Effector CD4-positive, alpha-beta T cell (primary cell): ENCODE data around the gene SLC39A7.

Source experiments
- DNase-seq: peaks from one replicate; pipeline ENCODE4 v3.0.0-alpha.2; 2020

SLC39A7 gene

DNA sequence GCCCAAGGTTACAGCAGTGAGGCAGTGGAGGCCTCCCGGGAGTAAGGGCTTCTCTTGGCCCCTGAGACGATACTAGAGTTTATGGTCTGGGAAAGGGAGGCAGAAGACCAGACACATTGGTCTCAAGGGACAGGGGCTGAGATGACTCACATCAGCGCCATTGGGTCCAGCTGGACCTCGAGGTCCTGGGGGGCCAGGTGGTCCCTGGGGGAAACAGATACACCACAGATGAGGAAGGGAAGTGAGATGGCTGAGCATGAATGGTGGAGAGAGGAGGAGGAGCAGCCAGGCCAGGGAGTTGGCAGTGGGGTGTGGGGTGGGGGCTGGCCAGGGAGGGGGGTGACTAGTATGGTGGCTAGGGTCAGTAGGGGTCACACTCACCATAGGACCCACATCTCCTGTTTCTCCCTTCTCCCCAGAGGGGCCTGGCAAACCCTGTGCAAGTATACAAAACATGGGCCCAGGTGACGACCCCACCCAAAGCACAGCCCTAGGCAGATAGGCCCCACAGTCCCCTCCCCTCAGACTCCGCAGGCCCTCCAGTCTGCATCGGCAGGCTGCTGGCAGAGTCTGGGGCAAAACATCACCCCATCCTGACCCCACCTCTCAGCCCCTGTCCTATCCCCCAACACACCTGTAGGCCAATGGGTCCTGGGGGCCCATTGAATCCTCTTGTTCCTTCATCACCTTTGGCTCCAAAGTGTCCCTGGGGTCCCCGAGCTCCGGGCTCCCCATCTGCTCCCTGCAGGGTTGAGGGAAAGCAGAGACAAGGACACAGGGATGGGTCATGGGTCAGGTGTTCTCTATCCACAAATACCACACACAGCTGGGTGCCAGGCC is 30.3 kb upstream of the SLC39A7 start:
- no peak for DNase-seq

DNA sequence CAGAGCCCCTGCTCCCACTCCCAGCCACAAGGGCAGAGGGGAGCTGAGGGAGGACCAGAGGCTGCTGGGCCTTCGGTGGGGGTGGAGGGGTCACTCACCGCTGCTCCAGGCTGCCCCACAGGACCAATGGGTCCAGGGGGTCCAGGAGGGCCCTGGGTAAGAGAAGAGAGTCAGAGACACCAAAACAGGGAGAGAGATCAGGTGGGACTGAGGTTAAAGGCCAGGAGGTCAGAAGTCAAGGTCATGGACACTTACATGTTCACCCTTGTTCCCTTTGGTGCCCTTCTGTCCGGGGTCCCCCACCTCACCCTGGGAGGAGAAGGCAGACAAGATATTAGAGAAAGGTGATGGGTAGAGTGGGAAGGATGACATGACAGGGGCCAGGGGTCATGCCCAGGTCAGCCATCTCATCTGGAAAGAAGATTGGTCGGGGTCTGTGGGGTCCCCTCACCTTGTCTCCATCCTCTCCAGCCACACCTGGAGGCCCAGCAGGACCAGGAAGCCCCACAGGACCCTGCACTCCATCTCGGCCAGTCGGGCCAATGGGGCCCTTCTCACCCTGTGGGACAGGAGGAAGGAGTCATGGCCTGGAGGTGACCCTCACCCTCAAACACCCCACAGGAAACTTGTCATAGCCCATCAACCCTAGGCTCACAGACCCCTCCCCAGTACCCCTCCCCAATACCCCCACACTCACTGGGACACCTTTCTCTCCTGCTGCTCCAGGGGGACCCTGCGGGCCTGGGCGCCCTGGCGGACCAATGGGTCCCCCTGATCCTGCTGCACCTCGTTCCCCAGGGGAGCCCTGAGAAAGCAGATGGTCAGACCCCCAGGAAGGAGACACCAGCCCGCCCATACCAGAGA is 29.4 kb upstream of the SLC39A7 start:
- DNase-seq: no peak

DNA sequence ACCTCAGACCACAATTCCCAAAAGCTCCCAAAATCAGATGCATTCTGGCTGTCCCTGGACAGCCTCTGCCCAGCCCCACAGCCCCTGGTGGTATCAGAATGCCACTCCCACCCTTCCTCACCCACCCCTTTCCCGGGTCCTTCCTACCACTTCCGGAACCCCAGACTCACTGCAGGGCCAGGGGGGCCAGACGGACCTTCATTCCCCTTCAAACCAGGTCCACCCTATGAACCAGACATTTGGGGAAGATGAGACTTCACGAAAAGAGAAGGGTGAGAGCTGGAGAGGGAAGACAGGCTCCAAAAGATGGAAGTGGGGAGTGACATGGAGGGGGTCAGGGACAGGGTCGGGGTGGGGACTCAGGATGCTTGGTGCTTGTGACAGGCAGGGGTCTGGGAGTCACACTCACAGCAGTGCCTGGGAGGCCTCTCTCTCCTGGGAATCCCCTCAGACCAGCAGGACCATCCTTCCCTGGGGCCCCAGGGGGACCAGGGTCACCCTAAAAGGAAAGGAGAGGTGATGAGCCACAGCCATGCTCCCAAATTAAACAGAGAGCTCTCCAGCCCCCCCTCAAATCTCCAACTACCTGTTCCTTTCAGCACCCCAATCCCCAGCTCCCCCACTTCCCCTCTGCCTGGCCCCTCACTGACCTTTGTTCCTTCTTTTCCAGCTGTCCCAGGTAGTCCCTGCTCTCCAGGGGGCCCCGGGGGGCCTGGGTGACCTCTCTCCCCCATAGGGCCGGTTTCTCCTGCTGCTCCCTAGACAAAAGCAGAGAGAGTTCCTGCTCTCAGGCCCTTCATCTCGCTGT is 28.6 kb upstream of the SLC39A7 start:
- no peak for DNase-seq

DNA sequence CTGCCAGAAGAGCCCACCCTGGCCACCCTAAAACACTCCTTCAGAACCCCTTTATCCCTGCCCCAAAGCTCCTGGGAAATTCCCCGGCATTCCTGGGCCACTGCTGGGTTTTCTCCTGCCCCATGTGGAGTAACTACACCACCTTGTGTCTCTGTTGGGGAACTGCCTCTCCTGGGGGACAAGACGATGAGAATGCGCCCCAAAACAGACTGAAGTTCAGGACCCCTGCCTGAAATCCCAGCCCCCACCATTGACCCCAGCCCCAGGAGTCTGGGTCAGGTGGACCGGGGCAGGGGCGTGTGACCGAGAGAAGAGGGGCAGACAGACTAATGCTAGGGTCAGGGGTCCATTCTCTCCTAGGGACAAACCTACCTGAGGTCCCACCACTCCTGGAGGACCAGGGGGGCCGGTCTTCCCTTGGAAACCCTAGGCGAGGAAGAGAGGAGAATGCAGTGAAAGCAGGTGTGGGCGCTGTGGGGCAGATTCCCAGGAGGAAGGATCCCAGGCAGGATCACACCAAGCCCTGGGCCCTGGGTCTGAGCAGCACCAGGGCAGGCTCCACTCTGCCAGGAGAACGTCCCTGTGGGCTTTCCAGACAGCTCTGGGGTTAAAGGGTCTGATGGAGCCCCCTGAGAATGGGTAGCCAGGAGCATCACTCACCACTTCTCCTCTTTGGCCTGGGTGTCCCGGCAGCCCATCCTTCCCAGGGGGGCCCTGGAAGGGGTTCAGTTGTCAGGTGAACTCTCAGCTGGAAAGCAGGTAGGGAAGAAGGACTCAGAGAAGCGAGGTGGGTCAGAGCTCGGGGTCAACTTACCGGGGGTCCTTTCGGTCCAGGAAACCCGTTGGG is 27.8 kb upstream of the SLC39A7 start:
- no peak for DNase-seq

DNA sequence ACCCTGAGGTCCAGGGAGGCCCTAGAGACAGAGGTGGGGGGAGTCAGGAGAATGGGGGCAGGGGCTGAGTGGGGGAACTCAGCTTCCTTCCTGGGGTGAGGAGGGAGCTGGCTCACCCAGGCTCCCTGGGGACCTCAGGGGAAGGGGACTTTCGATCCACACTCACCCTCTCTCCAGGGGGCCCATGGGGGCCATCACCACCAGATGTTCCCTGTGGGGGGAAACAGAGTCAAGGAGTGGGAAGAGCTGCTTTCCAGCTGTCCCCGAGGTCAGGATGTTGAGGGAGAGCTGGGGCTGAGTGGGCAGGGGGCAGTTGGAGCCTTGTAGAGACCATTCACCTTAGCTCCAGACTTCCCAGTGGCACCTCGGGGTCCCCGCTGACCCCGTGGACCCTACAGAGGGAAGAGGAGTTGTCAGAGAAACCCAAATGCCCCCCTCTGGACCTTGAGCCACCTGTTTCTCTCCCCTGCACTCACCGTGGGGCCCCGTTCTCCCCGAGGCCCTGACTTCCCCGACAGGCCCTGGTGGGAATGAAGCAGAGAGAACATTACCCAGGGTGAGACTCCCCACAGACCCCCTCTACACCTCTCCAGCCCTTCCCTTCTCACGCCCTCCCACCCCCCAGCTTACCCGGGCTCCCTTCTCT is 27.0 kb upstream of the SLC39A7 start:
- no peak for DNase-seq

DNA sequence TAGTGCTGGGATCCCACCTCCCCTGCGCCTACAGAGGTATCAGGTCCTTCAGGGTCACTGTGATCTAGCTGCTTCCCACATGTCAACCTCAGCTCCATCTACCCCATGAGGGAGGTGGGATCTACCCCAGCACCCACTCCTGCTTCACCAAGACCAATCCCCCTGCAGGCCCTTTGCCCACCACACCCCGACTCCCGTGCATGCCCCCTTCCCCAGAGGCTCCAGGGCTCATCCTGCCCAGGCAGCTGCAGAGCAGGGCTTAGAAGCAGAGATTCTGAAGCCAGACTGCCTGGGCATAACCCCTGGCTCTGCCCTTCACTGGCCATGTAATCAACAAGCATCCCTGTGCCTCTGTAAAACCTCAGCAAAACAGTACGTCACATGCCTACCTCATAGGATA is 25.9 kb upstream of the SLC39A7 start:
- DNase-seq: no peak

DNA sequence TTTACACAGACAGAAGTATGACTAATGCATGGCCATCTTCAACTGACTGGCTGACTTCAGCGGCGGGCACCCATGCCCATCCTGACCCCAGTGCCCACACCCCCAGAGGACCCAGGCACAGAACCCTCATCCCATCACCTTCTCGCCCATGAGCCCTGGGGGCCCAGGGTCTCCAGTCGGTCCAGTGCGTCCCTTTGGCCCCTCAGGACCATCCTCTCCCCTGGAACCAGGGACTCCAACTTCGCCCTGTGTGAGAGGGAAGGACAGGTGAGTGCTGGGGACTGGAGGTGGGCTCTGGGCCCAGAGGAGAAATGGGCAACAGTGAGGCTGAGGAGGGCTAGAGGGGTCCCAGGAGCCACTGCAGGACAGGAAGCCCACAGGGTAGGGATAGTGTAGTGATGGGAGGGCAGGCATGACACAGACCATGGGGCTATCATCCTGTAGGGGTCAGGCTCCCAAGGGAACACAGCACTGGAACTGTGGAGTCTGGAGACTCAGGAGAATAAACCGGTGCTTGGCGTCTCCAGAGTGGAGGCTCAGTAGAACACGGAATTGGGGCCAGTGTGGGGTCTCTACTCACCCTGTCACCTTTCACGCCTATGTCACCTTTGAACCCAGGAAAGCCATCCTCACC is 25.1 kb upstream of the SLC39A7 start:
- no peak for DNase-seq

DNA sequence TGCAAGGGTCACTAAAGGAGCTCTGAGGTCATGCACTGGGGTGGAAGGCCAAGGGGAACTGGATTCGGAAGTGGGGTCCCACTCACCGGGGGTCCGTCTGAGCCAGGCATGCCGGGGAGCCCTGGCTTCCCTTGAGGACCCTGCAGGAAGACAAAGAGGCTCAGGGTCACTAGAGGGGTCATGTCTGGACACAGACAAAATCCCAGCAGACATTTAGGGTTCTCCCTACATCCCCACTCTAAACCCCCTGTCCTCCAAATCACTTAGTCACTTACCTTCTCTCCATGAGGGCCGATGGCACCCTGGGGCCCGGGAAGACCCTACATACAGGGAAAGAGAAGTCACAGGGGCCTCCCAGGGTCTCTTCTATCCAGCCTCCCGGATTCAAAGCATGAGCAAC is 23.8 kb upstream of the SLC39A7 start:
- no peak for DNase-seq

DNA sequence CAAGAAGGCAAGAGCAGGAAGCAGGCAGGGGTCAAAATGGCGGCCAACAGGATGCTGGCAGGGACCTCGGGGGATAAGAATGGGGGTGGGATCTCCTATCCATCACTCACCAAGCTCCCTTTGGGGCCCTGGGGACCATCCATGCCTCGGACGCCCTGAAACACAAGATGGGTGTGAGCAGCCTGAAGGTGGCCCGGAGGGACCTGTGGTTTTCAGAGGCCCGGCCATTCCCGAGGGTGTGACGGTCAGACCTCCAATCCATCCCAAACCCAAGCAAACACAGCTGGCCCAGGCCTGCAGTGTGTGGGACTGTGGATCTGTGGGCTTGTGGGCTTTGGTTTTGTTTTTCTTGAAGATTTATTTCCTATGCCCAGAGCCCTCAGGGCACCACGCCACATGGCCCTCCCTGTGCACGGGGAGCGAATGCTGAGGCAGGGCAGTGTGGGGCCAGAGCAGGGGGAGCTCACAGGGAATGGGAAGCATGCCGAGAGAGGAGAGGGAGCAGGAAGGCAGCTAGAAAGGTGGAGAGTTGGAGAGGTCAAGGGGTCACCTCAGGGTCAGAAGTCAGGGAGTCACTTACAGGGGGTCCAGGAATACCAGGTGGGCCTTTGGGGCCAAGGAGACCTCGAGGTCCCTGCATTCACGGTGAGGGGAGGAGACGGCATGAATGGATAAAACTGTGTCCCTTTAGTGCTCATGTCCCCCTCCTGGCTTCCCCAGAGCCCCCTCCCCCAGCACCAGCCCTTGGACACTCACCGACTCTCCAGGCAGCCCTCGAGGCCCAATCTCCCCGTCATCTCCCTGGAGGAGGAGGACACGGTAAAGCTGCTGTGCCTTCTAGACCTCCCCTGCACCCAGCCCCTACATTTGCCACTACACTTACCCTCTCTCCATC is 22.9 kb upstream of the SLC39A7 start:
- no peak for DNase-seq

DNA sequence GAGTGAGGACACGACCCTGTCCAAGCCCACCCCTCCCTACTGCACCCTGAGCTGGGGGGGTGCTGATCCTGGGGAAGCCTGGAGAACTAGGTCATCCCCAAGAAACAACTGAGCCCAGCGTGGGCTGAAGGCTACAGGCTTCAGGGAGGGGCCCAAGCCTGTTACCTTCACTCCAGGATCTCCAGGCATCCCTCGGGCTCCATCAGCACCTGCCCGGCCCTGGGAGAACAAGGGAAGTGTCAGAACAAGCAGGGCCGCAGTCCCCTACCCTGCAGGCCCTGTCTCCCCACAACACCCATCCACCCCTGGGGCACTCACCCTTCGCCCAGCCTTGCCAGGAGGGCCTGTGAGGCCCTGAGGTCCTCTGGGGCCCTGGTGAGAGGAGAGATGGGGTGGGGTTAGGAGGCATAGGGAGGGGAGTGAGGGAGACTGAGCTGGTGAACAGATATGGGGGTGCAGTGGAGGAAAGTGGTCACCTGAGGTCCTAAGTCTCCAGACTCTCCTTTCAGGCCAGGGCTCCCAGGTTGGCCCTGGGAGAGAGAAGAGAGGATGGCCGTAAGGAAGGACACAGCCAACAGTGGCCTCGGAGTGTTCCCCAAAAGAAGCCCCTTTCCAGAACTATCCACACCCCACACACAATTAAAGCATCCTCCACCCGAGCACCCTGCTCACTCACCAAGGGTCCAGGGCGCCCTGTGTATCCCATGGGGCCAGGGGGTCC is 21.8 kb upstream of the SLC39A7 start:
- DNase-seq: no peak

DNA sequence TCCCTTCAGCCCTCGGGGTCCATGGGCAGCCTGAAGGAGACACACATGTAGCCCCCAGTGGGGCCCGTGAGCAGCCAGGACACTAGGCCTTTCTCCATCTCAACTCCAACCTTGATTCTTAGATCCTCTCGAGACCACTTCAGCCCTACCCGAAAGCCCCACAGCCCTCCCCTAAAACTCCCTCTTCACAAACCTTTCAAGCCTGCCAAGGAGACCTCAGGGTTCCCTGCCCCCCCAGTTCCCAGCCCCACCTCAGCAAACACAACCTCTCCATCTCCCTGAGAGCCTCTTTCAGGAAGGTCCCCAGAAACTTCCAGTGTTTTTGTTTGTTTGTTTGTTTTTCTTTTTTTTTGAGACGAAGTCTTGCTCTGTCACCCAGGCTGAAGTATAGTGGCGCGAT is 19.5 kb upstream of the SLC39A7 start:
- DNase-seq: no peak

DNA sequence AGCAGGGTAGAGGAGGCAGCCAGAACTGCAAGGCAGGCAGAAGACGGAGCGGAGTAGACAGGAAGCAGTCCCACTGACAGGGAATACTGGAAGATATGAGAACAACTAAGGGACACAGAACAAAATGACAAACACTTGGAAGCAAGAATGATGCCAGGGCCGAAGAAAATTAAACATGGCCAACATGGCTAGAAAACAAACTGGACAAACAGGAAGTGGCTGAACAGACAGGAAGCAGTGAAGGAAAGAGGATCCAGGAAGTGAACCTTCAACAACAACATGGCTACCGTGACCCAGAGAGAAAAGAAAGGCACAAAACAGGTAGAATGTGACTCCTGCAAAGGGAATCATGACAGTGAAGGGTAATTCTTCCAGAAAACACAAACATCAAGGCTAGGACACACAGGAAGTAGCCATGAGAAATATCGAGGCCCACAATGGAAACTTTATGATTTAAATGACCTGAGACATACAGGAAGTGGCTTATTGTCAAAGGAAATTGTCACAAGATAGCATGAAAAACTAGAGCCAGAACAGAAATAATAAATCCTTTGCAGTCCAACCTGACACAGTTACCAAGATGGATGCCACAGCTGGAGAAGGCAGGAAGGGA is 17.5 kb upstream of the SLC39A7 start:
- DNase-seq: no peak

DNA sequence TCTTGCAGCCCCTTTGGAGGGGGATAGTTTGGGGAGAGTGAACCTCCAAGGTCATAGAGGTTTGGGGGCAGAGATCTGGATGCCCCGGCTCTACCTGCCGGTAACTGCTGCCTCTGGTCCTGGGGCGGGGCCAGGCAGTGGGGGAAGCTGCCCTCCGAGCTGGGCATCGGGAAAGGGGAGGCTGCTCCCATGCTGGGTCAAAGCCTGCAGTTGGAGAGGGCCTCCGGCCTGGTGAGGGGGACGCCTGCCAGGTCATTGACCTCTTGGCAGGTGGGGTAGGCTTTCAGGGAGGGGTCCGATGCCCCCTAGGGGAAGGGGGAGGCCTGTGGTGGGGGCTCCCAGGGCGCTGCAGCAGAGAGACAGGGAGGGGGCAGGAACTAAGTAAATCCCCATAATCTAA is 15.5 kb upstream of the SLC39A7 start:
- no peak for DNase-seq

DNA sequence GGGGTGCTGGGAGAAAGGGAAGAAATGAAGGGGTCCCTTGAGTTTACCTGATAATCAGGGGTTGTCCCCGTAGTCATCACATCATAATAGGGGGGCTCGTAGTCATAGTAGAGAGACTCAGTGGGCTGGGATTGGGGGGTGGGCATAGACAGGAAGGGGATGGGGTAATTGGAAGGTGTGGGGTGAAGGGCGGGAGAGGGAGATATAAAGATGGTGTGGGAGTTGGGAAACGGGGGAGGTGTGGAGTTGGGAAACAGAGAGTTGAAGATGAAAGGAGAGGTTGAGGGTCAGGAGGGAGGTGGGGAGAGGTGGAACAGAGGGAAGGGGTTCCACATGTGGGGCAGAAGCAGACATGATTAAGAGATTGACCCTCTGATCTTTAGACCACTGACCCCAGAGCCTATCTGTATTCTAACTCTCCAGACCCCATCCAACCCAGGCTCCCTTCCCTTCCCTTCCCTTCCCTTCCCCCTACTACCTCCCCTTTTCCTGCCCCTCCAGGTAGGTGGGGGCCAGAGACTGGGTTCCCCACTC is 14.9 kb upstream of the SLC39A7 start:
- no peak for DNase-seq

DNA sequence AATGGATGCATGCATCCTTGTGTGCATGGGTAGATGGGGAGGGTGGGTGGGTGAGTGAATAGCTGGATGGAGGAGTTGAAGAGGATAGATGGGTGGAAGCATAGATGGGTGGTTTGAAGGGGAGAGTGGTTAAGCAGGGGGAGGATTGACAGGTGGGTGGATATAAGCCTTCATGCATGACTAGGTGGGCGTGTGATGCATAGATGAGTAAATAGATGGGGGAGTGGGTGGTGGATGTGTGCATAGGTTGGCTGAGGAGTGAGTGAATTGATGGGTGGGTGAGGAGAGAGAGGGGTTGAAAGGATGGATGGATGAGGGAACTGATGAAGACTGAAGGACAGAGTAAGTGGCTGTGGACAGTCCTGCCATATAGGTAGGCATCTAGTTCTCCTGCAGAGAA is 12.9 kb upstream of the SLC39A7 start:
- DNase-seq: no peak

DNA sequence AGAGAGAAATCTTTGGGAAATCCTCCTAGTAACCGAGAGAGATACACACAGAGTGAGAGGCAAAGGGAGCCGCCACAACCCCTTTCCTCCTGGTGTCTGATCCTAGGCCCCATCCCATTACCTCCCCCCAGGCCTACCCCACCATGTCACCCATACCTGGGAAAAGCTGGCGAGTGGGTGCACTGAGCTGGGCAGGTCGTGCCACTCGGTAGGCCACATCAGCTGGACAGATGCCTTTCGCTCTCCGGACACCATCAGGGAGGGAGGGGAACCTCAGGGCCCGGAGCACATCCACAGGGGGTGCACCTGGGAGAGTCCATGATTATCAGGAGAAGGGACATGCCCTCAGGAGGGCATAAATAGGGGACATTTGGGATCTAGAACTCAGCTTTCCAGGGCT is 11.5 kb upstream of the SLC39A7 start:
- DNase-seq: no peak

DNA sequence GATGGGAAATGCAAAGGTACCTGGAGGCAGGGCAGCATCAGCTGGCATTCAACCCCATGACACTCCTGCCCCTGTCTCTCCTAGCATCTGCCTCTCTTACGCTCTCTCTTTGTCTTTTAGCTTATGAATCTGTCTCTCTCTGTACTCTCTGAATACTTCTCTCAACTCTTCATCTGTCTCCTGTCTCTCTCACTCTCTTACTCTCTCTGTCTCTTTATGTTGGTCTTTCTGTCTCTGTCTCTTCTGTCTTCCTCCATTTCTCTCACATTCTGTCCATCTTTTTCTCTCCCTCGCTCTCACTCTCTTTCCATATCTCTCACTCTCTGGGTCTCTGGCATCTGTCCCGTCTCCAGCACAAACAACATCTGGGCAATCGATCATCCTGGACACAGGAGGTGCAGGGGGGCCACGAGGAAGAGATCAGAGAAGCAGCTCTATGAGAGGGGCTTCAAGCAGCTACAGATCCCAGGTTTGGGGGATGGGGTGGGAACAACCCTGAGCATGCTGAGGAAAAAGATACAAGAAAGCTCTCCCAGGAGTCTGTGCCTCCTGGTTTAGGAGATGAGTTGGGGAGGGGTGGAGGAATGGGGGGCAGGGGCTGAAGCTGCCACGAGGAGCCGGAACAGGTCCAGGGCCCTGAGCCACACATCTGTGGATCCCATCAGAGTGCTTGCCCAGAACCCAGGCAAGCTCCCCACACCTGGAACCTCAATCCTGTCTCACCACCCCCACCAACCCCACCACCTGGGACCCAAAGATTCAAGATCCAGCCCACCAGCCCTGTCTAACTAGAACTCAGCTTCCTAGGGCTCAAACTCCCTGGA is 10.8 kb upstream of the SLC39A7 start:
- DNase-seq: no peak
